Measurements from ENCODE around the gene DKC1. TPM values are rescaled to one million over a fixed set of nuclear protein-coding genes. Genes with fewer than 3 reads are reported as not detected.

DKC1 gene
- total and polyA plus RNA-seq, 2 experiments from 2014 or later, result 27.8 to 38.9 TPM

- H3K9me2 ChIP-seq (replicated peaks; ENCODE audit: insufficient read depth), result no peaks in the 10 kb centered on the region
- H3K79me2 ChIP-seq, result no peaks in the 10 kb centered on the region
- H3K4me1 ChIP-seq (ENCODE audit: insufficient read depth), result peaks cover 17% of the 10 kb centered on the region
- no peak for DNase-seq (ENCODE audit: low spot score)
- H4K20me1 ChIP-seq (ENCODE audit: insufficient read depth, poor library complexity, severe bottlenecking), result no peaks in the 10 kb centered on the region
- H3K27ac ChIP-seq, result no peak overlapping the region
- 88% methylated on average over 7 of the region's 7 CpGs for WGBS (ENCODE audit: low lambda C conversion rate, missing lambda C conversion rate)
- H3K36me3 ChIP-seq (replicated peaks; ENCODE audit: insufficient read depth, low read depth), result no peaks in the 10 kb centered on the region
- TF ChIP-seq, protein P1, sequence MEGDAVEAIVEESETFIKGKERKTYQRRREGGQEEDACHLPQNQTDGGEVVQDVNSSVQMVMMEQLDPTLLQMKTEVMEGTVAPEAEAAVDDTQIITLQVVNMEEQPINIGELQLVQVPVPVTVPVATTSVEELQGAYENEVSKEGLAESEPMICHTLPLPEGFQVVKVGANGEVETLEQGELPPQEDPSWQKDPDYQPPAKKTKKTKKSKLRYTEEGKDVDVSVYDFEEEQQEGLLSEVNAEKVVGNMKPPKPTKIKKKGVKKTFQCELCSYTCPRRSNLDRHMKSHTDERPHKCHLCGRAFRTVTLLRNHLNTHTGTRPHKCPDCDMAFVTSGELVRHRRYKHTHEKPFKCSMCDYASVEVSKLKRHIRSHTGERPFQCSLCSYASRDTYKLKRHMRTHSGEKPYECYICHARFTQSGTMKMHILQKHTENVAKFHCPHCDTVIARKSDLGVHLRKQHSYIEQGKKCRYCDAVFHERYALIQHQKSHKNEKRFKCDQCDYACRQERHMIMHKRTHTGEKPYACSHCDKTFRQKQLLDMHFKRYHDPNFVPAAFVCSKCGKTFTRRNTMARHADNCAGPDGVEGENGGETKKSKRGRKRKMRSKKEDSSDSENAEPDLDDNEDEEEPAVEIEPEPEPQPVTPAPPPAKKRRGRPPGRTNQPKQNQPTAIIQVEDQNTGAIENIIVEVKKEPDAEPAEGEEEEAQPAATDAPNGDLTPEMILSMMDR (IDR thresholded peaks at IDR 0.05; ENCODE audit: poor library complexity), result no peak
- TF ChIP-seq EZH2phosphoT487 (IDR thresholded peaks at IDR 0.05; ENCODE audit: low read depth, severe bottlenecking, unreplicated experiment) (no peak), EZH2 (IDR thresholded peaks at IDR 0.05; ENCODE audit: borderline replicate concordance) (no peak)
- H3K4me3 ChIP-seq, result no peak overlapping the region
- no peak overlapping the region for H3K4me2 ChIP-seq
- H3K9me3 ChIP-seq (ENCODE audit: low read depth), result no peaks in the 10 kb centered on the region
- H3K27me3 ChIP-seq, result no peaks in the 10 kb centered on the region
- H2AFZ ChIP-seq, result no peak overlapping the region
Measured at GRCh38 chrX:154731881-154732280, 30.8 kb upstream of the DKC1 start.

DNA sequence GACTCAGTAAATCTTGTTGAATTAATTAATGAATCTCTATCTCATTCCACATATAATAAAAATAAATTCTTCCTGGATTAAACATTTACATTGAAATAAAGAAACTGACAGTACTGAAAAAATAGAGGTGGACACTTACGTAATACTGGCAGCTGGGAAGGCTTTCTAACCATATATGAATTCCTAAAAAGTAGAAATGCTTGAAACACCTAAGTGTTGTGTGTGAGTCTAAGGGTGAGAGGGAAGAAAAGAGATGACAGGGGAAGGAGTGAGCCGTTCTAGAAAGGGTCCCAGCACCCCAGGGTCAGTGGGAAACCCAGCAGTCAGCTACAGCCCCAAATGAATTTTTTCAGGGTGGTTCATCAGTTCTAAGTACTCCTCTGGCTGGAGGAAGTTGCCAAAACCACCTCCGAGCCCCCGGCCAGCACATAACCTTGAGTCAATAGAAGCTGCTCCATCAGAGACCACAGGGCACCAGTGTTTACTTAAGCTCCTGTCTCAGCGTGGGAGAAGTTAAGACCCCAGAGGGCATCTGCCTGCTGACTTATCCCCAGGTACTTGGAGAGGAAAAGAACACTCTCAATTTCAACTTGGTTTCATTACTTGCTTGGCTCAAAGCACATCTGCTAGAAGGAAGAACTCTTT is 30.1 kb upstream of the DKC1 start:
- Histone ChIP-seq H4K20me1 (ENCODE audit: insufficient read depth, poor library complexity, severe bottlenecking) (no peaks in the 10 kb centered on the region), H3K27me3 (no peaks in the 10 kb centered on the region), H3K27ac (no peak overlapping the region), H3K9me2 (replicated peaks; ENCODE audit: insufficient read depth) (no peaks in the 10 kb centered on the region), H2AFZ (no peak overlapping the region), H3K9me3 (ENCODE audit: low read depth) (no peaks in the 10 kb centered on the region), H3K79me2 (no peaks in the 10 kb centered on the region), H3K4me2 (no peak overlapping the region), H3K4me3 (no peak overlapping the region), H3K4me1 (ENCODE audit: insufficient read depth) (peaks cover 16% of the 10 kb centered on the region), H3K36me3 (replicated peaks; ENCODE audit: insufficient read depth, low read depth) (no peaks in the 10 kb centered on the region)
- TF ChIP-seq EZH2phosphoT487 (IDR thresholded peaks at IDR 0.05; ENCODE audit: low read depth, severe bottlenecking, unreplicated experiment) (no peak), EZH2 (IDR thresholded peaks at IDR 0.05; ENCODE audit: borderline replicate concordance) (no peak)
- TF ChIP-seq, protein P1 (IDR thresholded peaks at IDR 0.05; ENCODE audit: poor library complexity), result no peak
- WGBS (ENCODE audit: low lambda C conversion rate, missing lambda C conversion rate), result 56% methylated on average over 5 of the region's 5 CpGs
- DNase-seq (ENCODE audit: low spot score), result no peak

GRCh38 chrX:154733066-154733425 is 29.6 kb upstream of the DKC1 start:
- TF ChIP-seq EZH2 (IDR thresholded peaks at IDR 0.05; ENCODE audit: borderline replicate concordance) (no peak), EZH2phosphoT487 (IDR thresholded peaks at IDR 0.05; ENCODE audit: low read depth, severe bottlenecking, unreplicated experiment) (no peak)
- TF ChIP-seq, protein P1 (IDR thresholded peaks at IDR 0.05; ENCODE audit: poor library complexity), result no peak
- no peak for DNase-seq (ENCODE audit: low spot score)
- Histone ChIP-seq H4K20me1 (ENCODE audit: insufficient read depth, poor library complexity, severe bottlenecking) (no peaks in the 10 kb centered on the region), H3K27me3 (no peaks in the 10 kb centered on the region), H3K4me1 (ENCODE audit: insufficient read depth) (peaks cover 14% of the 10 kb centered on the region), H3K79me2 (no peaks in the 10 kb centered on the region), H3K9me3 (ENCODE audit: low read depth) (no peaks in the 10 kb centered on the region), H2AFZ (no peak overlapping the region), H3K36me3 (replicated peaks; ENCODE audit: insufficient read depth, low read depth) (no peaks in the 10 kb centered on the region), H3K9me2 (replicated peaks; ENCODE audit: insufficient read depth) (no peaks in the 10 kb centered on the region), H3K4me3 (no peak overlapping the region), H3K27ac (peak overlapping the region; percentile 65), H3K4me2 (no peak overlapping the region)
- WGBS (ENCODE audit: low lambda C conversion rate, missing lambda C conversion rate), result 74% methylated on average over 2 of the region's 2 CpGs

Measured in hepatocyte (in vitro differentiated cells).